HG03095 (cell line): ENCODE measurements around the gene NANOS3.

Experiments
- ATAC-seq: cut with Tn5 transposase; IDR thresholded peaks from one replicate; pipeline ENCODE4 v1.9.1; 2021; ENCODE audit warnings: moderate library complexity; ENCODE audit not compliant: unreplicated experiment

The NANOS3 gene

DNA sequence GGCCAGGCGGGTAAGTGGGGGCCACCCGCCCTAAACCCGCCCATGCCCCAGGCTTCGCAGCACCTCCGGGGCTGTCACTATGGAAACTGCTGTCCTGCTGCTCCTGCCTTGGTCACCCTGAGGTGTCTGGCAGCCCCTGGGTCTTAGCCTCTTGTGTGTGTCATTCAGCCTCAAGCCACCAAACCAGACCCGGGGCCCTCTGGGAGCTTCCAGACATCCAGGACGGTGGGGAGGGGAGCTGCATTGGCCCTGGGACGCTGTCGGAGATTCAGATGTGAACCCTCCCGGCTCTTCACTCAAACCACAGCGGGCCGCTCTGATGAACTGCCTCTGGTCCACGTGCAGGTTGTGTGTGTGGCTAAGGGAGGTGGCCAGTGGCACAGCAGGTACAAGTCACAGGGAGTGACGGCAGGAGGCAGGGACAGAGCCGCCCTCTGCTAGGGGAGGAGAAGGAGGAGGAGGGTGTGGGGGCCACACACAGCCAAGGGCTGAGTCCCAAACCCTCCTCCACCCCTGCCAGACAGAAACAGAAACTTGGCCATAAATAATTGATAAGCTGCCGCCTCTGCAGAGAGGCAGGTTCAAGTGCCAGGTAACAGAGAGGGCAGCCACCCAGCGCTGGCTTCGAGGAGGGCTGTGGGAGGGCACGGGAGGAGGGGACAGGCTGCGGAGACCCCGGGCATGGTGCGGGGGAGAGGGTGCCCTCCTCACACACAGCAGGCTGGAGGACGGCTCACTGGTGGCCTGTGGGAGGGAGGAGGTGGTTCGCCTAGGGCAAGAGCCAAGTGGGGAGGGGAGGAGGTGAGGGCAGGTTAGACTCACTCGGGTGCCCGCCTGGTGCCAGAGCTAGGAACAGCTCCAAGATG is 8.0 kb downstream of the NANOS3 start:
- ATAC-seq: no peak

GRCh38 chr19:13885826-13886365 is 9.0 kb downstream of the NANOS3 start:
- no peak for ATAC-seq

DNA sequence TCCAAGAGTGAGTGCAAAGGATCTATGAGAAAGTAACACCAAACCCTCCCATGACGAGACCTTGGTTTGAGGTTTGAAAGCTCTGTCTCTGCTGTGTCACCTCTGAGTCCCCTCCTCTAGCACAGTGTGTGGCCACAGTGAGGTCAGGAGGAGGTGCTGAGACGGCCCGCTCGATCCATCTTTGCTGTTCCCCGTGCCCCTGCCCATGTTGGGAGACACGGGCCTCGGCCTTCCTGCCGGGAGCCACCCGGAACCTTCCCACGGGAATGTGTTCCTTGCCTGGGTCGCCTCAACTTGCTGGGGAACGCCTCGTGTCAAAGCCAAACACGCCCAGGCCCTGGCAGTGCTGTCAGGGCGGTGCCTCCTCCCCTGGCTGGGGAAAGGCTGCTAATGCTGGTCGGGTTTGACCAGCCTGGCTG is 10.1 kb downstream of the NANOS3 start:
- ATAC-seq: no peak

DNA sequence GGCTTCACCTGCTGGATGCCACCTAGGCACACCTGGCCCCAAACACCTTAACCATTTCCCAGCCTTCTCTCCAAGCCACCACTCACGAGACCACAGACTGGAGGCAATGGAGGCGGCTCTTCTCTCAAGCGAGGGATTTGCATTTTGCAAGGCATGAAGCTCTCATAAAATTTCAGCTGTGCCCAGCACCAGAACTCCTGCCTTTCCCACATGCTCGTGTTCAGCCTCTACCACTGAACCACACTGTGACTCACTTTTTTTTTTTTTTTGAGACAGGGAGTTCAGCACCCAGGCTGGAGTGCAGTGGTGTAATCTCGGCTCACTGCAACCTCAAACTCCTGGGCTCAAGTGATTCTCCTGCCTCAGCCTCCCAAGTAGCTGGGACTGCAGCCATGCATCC is 10.6 kb downstream of the NANOS3 start:
- ATAC-seq: no peak

GRCh38 chr19:13888281-13888680 is 11.3 kb downstream of the NANOS3 start:
- no peak for ATAC-seq

GRCh38 chr19:13890136-13890535 is 13.2 kb downstream of the NANOS3 start:
- no peak for ATAC-seq

DNA sequence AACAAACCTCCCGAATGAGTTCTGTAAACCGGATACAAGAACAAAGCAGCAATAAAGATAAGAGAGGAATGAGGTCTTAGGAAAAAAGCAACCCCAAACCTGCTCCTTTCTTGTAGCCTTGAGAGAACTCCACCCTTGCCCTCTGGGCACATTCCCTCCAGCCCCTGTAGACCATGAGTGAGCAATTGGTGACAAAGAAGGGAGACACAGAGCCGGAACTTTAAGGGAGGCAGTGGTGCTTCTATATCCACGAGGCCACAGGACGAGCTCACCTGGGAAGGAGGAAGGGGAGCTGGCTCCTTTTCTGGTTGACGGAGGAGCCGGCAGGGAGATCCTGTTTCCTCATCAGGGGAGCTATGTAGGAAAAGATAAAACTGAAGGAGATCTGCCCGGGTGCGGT is 15.9 kb downstream of the NANOS3 start:
- ATAC-seq: no peak

- ATAC-seq: no peak
These were observed 17.6 kb downstream of the NANOS3 start for GRCh38 chr19:13894552-13894951.

GRCh38 chr19:13896227-13896626 is 19.3 kb downstream of the NANOS3 start:
- ATAC-seq: no peak

GRCh38 chr19:13899393-13899792 is 22.5 kb downstream of the NANOS3 start:
- ATAC-seq: no peak

- ATAC-seq: no peak
These were observed 23.1 kb downstream of the NANOS3 start for GRCh38 chr19:13899912-13900584.

- no peak for ATAC-seq
These were observed 26.1 kb downstream of the NANOS3 start for GRCh38 chr19:13902993-13903555.

- ATAC-seq: peak; percentile 83
These were observed 28.9 kb downstream of the NANOS3 start, which contains the start of the genes BRME1 and CC2D1A for GRCh38 chr19:13905634-13906520. Gene BRME1 (minus strand): TSS chr19:13906117. CDS start chr19:13904892, 1,225 bp downstream. Gene CC2D1A (plus strand): TSS chr19:13906201. CDS start chr19:13906442, 241 bp downstream.

- ATAC-seq: no peak
These were observed 29.6 kb downstream of the NANOS3 start for GRCh38 chr19:13906521-13906904.

- no peak for ATAC-seq
These were observed 30.0 kb downstream of the NANOS3 start for GRCh38 chr19:13906910-13907309.

- no peak for ATAC-seq
These were observed 31.7 kb downstream of the NANOS3 start for GRCh38 chr19:13908674-13909073.

GRCh38 chr19:13909430-13909829 is 32.5 kb downstream of the NANOS3 start:
- no peak for ATAC-seq

GRCh38 chr19:13913352-13913751 is 36.4 kb downstream of the NANOS3 start:
- no peak for ATAC-seq

DNA sequence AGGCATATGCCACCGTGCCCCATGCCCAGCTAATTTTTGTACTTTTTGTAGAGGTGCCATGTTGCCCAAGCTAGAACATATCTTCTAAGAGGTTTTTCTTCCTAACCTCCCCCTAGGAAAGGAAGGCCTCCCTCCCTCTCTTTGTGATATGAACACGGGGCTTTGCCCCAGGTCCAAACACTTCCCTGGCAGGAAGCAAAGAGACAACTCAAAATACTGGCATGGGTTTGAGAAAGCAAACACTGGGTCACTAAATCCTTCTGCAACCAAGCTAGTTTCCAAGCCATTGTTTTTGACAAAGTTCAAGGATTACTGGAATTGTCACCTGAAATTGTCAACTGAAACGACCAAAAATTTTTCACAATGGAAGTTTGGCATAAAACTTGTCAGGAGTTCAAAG is 37.8 kb downstream of the NANOS3 start:
- no peak for ATAC-seq

- ATAC-seq: no peak
These were observed 41.0 kb downstream of the NANOS3 start for GRCh38 chr19:13917888-13918406.
